Measurements from ENCODE around the gene NSUN7. TPM values are rescaled to one million over a fixed set of nuclear protein-coding genes. Genes with fewer than 3 reads are reported as not detected.
"Not testable (repeated sequence)": the region's sequence is repeated elsewhere in the genome, so short reads cannot be mapped to it uniquely, and the experiment has no call there.

The NSUN7 gene
- total RNA-seq (2014; rRNA removed; shearing (Covaris generic)): 7.3 and 7.8 TPM in 2 replicates

GRCh38 chr4:40749717-40750460 is at the start of gene NSUN7:
Gene NSUN7 (plus strand): TSS chr4:40749955. CDS start chr4:40750694, 739 bp downstream.
- peak; percentile 80 for DNase-seq (ENCODE audit: low spot score)

- DNase-seq (ENCODE audit: low spot score): no peak
Observed at GRCh38 chr4:40702137-40702799, 47.5 kb upstream of the NSUN7 start.

GRCh38 chr4:40702800-40703151 is 47.0 kb upstream of the NSUN7 start:
- peak; percentile 46 for DNase-seq (ENCODE audit: low spot score)

- DNase-seq (ENCODE audit: low spot score): no peak
Observed at GRCh38 chr4:40704073-40704472, 45.7 kb upstream of the NSUN7 start.

GRCh38 chr4:40710484-40711254 is 39.1 kb upstream of the NSUN7 start:
- no peak for DNase-seq (ENCODE audit: low spot score)

GRCh38 chr4:40713001-40713400 is 36.8 kb upstream of the NSUN7 start:
- not testable (repeated sequence) for DNase-seq (ENCODE audit: low spot score)

- DNase-seq (ENCODE audit: low spot score): no peak
Observed at GRCh38 chr4:40713798-40714197, 36.0 kb upstream of the NSUN7 start.

GRCh38 chr4:40718586-40718985 is 31.2 kb upstream of the NSUN7 start:
- peak; percentile 70 for DNase-seq (ENCODE audit: low spot score)

- peak; percentile 85 for DNase-seq (ENCODE audit: low spot score)
Observed at GRCh38 chr4:40719008-40719623, 30.6 kb upstream of the NSUN7 start.

- no peak for DNase-seq (ENCODE audit: low spot score)
Observed at GRCh38 chr4:40720351-40720750, 29.4 kb upstream of the NSUN7 start.

- no peak for DNase-seq (ENCODE audit: low spot score)
Observed at GRCh38 chr4:40720916-40721315, 28.8 kb upstream of the NSUN7 start.

GRCh38 chr4:40721730-40722171 is 28.0 kb upstream of the NSUN7 start:
- DNase-seq (ENCODE audit: low spot score): peak; percentile 72

- peak; percentile 87 for DNase-seq (ENCODE audit: low spot score)
Observed at GRCh38 chr4:40722576-40723161, 27.1 kb upstream of the NSUN7 start.

- no peak for DNase-seq (ENCODE audit: low spot score)
Observed at GRCh38 chr4:40723728-40724127, 26.0 kb upstream of the NSUN7 start.

GRCh38 chr4:40728333-40728732 is 21.4 kb upstream of the NSUN7 start:
- DNase-seq (ENCODE audit: low spot score): no peak

- no peak for DNase-seq (ENCODE audit: low spot score)
Observed at GRCh38 chr4:40729555-40729954, 20.2 kb upstream of the NSUN7 start.

GRCh38 chr4:40730091-40730679 is 19.6 kb upstream of the NSUN7 start:
- no peak for DNase-seq (ENCODE audit: low spot score)

GRCh38 chr4:40731361-40731760 is 18.4 kb upstream of the NSUN7 start:
- DNase-seq (ENCODE audit: low spot score): no peak

- peak; percentile 82 for DNase-seq (ENCODE audit: low spot score)
Observed at GRCh38 chr4:40731792-40732245, 17.9 kb upstream of the NSUN7 start.

- DNase-seq (ENCODE audit: low spot score): no peak
Observed at GRCh38 chr4:40733752-40734151, 16.0 kb upstream of the NSUN7 start.

GRCh38 chr4:40734497-40734896 is 15.3 kb upstream of the NSUN7 start:
- no peak for DNase-seq (ENCODE audit: low spot score)

Measured in HT-29 (cell line).